WTC11 (cell line): ENCODE data around the gene RAP2C.

Experiments
- AFF4 ChIP-seq: sonication (generic); formaldehyde crosslinking; IDR thresholded peaks from 2 replicates; pipeline ENCODE4 v1.8.1; 2023; ENCODE audit warnings: mild to moderate bottlenecking, missing genetic modification reagents, borderline replicate concordance
- CTCF ChIP-seq: fragments of 200-600 bp; IDR thresholded peaks from 2 replicates; pipeline ENCODE4 v1.8.0; 2022; ENCODE audit warnings: antibody characterized with exemption
- E2F1 ChIP-seq: sonication (generic); formaldehyde crosslinking; IDR thresholded peaks from 2 replicates; pipeline ENCODE4 v1.8.0; 2022; ENCODE audit warnings: mild to moderate bottlenecking, missing genetic modification reagents
- ELF4 ChIP-seq: sonication (generic); formaldehyde crosslinking; IDR thresholded peaks from 2 replicates; pipeline ENCODE4 v1.8.1; 2022; ENCODE audit warnings: low read depth, mild to moderate bottlenecking, moderate library complexity, missing genetic modification reagents
- ESRRA ChIP-seq: sonication (generic); formaldehyde crosslinking; IDR thresholded peaks from 2 replicates; pipeline ENCODE4 v1.8.1; 2022; ENCODE audit warnings: mild to moderate bottlenecking, missing genetic modification reagents, borderline replicate concordance
- FOXK1 ChIP-seq: sonication (generic); formaldehyde crosslinking; IDR thresholded peaks from 2 replicates; pipeline ENCODE4 v1.8.0; 2022; ENCODE audit warnings: mild to moderate bottlenecking, moderate library complexity, missing genetic modification reagents
- FOXP1 ChIP-seq: sonication (generic); formaldehyde crosslinking; IDR thresholded peaks from 2 replicates; pipeline ENCODE4 v1.8.0; 2022; ENCODE audit warnings: missing genetic modification reagents, mild to moderate bottlenecking, moderate library complexity, borderline replicate concordance
- JUN ChIP-seq: sonication (generic); formaldehyde crosslinking; IDR thresholded peaks from 2 replicates; pipeline ENCODE4 v1.8.0; 2023; ENCODE audit warnings: mild to moderate bottlenecking, missing genetic modification reagents
- MAX ChIP-seq: sonication (generic); formaldehyde crosslinking; IDR thresholded peaks from 2 replicates; pipeline ENCODE4 v1.8.0; 2022; ENCODE audit warnings: mild to moderate bottlenecking, missing genetic modification reagents
- USF2 ChIP-seq: sonication (generic); formaldehyde crosslinking; IDR thresholded peaks from 2 replicates; pipeline ENCODE4 v1.8.1; 2023; ENCODE audit warnings: mild to moderate bottlenecking, missing genetic modification reagents, moderate library complexity
- ZNF512 ChIP-seq: sonication (generic); formaldehyde crosslinking; IDR thresholded peaks from 2 replicates; pipeline ENCODE4 v1.8.1; 2022; ENCODE audit warnings: missing genetic modification reagents, borderline replicate concordance

DNA sequence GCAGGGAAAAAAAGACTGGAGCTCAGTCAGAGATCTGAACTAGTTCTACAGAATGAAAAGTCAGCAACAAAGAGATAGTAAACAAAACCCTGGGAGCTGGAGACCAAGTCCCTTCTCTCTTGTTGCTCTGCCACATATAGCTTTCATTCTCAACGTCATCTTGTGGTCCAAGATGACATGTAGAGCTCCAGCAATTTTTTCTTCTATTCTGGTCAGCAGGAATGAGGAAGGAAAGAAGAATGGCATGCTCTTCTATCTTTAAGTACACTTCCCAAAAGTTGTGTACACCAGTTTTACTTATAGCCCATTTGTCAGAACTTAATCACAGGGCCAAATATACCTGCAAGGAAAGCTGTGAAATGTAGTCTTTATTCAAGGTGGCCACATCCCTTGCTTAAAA, 45.6 kb downstream of the RAP2C start:
- no peak for TF ChIP-seq FOXP1 (CRISPR knock-in tag)
- no peak for TF ChIP-seq FOXK1 (CRISPR knock-in tag)
- no peak for TF ChIP-seq ESRRA (CRISPR knock-in tag)
- TF ChIP-seq CTCF: no peak
- no peak for TF ChIP-seq MAX (CRISPR knock-in tag)
- no peak for TF ChIP-seq JUN (CRISPR knock-in tag)
- TF ChIP-seq E2F1 (CRISPR knock-in tag): no peak
- no peak for TF ChIP-seq ELF4 (CRISPR knock-in tag)
- TF ChIP-seq ZNF512 (CRISPR knock-in tag): no peak
- no peak for TF ChIP-seq AFF4 (CRISPR knock-in tag)
- TF ChIP-seq USF2 (CRISPR knock-in tag): no peak
